GM12864 (cell line): ENCODE data around the gene DLEC1.
"Not testable (repeated sequence)": the region's sequence is repeated elsewhere in the genome, so short reads cannot be mapped to it uniquely, and the experiment has no call there.

Source experiments
- DNase-seq: peaks from one replicate; pipeline ENCODE4 v3.0.0-alpha.2; 2011; ENCODE audit warnings: low read depth
- H3K4me3 ChIP-seq: 2 replicates; pipeline ENCODE4 v1.5.1; 2011; ENCODE audit warnings: mild to moderate bottlenecking, low read depth, low read length, control low read depth
- TF ChIP-seq, protein P1 (sequence below): IDR thresholded peaks from 2 replicates; pipeline ENCODE4 v1.5.1; 2011; ENCODE audit warnings: low read depth, mild to moderate bottlenecking, moderate library complexity, low read length, control low read depth, inconsistent platforms; ENCODE audit errors: missing control alignments

Gene DLEC1

DNA sequence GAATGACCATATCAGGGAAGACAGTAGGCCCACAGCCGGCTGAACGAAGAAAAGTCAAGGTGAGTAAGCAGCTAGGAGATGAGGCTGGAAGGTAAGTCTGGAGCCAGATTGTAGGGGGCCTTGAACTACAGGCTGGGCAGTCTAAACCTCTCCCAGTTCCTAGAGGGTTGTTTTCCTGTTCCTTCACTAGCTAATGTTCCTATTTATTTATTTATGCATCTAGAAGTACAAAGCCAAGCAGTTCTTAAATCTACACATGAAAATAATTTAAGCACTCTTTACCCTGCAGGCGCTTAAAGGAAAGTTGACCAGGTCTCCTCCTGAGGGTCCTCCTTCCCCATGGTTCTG, 94.2 kb downstream of the DLEC1 start:
- TF ChIP-seq, protein P1, sequence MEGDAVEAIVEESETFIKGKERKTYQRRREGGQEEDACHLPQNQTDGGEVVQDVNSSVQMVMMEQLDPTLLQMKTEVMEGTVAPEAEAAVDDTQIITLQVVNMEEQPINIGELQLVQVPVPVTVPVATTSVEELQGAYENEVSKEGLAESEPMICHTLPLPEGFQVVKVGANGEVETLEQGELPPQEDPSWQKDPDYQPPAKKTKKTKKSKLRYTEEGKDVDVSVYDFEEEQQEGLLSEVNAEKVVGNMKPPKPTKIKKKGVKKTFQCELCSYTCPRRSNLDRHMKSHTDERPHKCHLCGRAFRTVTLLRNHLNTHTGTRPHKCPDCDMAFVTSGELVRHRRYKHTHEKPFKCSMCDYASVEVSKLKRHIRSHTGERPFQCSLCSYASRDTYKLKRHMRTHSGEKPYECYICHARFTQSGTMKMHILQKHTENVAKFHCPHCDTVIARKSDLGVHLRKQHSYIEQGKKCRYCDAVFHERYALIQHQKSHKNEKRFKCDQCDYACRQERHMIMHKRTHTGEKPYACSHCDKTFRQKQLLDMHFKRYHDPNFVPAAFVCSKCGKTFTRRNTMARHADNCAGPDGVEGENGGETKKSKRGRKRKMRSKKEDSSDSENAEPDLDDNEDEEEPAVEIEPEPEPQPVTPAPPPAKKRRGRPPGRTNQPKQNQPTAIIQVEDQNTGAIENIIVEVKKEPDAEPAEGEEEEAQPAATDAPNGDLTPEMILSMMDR, result no peak
- H3K4me3 ChIP-seq, result no peak overlapping the region

DNA sequence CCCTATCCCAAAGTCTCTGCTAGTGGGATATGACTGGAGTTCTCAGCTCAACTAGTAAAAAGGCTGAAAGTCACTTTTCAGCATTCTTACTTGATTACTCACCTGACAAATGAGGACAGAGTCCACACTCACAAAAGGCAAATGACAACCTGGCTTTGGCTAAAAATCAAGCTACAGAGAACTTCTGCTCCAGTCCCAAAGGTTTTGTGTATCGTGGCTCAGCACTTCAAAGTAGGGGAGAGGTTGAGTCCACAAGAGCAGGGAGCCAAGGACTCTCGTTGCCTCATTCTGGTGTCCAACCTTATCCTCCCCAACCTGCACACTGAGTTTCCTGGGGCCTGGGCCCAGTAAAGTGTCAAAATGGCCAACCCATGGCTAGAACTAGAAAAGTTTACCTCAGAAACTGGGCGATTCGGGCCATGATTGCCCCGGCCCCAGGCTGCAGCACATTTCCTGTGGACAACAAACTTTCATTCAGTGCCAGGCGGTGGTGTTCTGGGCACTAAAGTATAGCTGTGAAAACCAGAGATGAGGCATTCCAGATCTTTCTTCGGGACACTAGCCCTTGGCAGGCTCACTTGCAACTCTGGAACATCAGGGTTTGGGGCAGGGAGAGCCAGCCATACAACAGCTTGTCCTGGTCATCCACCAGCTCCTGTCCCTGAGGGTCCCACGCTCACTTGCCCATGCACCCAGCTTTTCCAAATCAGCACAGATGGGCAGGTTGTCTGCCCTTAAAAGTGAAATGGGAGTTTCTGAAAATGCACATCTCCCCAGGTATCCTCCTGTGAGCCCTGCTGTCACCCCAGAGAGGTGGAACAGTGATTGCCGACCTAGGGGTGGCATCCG, 94.8 kb downstream of the DLEC1 start:
- no peak for DNase-seq
- TF ChIP-seq, protein P1, result no peak
- no peak overlapping the region for H3K4me3 ChIP-seq

More for the DNA sequence above, 94.2 kb downstream of the DLEC1 start:
- DNase-seq, result no peak

DNA sequence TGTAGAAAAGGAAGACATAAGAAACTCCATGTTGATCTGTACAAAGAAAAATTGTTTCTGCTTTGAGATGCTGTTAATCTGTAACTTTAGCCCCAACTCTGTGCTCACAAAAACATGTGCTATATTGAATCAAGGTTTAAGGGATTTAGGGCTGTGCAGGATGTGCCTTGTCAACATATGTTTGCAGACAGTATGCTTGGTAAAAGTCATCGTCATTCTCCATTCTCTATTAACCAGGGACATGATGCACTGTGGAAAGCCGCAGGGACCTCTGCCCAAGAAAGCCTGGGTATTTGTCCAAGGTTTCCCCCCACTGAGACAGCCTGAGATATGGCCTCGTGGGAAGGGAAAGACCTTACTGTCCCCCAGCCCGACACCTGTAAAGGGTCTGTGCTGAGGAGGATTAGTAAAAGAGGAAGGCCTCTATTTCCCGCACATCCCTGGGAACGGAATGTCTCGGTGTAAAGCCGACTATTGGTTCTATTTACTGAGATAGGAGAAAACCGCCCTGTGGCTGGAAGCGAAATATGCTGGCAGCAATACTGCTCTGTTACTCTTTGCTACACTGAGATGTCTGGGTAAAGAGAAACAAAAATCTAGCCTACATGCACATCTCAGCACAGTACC, 95.6 kb downstream of the DLEC1 start:
- H3K4me3 ChIP-seq, DNase-seq: not testable (repeated sequence)

DNA sequence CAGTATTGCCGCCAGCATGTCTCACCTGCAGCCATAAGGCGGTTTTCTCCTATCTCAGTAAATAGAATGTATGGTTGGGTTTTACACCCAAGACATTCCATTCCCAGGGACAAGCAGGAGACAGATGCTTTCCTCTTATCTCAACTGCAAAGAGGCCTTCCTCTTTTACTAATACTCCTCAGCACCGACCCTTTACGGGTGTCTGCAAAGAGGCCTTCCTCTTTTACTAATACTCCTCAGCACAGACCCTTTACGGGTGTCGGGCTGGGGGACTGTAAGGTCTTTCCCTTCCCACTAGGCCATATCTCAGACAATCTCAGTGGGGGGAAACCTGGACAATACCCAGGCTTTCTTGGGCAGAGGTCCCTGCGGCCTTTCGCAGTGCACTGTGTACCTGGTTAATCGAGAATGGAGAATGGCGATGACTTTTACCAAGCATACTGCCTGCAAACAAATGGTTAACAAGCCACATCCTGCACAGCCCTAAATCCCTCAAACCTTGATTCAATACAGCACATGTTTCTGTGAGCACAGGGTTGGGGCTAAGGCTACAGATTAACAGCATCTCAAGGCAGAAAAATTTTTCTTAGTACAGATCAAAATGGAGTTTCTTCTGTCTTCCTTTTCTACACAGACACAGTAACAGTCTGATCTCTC, 96.7 kb downstream of the DLEC1 start:
- peak overlapping the region; percentile 71 for H3K4me3 ChIP-seq
- DNase-seq, result not testable (repeated sequence)

DNA sequence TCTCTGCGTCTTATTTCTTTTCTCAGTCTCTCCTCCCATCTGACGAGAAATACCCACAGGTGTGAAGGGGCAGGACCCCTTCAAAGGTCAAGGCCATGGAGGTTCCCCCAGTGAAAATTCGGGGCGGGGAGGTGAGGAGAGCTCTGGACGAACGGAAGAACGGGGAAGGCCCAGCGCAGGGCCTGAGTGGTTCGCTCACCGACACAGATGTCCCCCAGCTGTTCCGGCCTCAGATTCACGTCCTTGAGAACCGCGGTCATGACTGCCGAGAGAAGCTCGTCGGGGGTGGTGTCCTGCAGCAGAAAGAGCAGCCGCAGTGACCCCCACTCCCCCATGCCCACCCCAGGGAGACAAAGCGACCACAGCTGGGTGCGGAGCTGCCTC, 97.4 kb downstream of the DLEC1 start:
- DNase-seq, result no peak
- peak overlapping the region; percentile 71 for H3K4me3 ChIP-seq
- TF ChIP-seq, protein P1, result no peak

DNA sequence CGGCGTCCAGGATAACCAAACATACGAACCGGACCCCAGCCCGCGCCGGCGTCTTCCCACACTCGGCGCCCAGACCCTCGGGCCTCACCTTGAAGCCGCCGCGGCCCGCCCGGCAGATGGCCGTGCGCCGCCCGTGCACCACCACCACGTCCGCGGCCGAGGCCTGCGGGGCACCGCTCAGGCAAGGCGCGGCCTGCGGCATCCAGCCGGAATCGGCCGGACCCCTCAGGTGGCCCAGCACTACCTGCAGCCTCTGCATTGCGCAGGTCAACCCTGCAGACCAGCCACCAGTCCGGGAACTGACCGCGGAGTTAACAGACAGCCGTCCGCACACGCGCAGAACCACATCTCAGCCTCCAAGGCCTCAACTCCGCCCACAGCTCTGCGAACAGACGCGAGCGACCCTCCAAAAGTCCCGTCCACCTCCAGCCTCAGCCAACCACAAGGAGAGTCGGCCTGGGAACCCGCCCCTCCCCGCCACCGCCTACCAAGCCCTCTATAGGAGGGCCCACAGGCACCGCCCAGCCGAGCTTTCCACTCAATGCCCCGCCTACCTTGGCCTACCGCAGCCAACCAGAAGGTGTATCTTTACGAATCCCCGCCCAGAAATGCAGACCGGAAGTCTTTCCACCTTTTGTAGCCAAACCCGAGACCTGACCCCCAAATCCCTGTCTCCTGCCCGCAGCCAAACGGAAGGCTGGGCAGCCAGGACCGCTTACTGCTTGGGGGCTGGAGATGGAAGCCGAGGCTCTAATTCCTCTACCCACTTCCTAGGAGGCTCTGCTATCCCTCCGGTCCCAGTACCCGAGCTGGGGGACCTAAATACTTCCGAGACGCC, 98.0 kb downstream of the DLEC1 start, which contains the start of gene ACAA1:
Gene ACAA1, minus strand, starts transcription at position 351 of the 838 bp plus-strand sequence. Its CDS starts 92 bp downstream, at position 259.
- TF ChIP-seq, protein P1, result no peak
- H3K4me3 ChIP-seq, result peak within 1 kb of the TSS; percentile 71
- peak; percentile 97 for DNase-seq

DNA sequence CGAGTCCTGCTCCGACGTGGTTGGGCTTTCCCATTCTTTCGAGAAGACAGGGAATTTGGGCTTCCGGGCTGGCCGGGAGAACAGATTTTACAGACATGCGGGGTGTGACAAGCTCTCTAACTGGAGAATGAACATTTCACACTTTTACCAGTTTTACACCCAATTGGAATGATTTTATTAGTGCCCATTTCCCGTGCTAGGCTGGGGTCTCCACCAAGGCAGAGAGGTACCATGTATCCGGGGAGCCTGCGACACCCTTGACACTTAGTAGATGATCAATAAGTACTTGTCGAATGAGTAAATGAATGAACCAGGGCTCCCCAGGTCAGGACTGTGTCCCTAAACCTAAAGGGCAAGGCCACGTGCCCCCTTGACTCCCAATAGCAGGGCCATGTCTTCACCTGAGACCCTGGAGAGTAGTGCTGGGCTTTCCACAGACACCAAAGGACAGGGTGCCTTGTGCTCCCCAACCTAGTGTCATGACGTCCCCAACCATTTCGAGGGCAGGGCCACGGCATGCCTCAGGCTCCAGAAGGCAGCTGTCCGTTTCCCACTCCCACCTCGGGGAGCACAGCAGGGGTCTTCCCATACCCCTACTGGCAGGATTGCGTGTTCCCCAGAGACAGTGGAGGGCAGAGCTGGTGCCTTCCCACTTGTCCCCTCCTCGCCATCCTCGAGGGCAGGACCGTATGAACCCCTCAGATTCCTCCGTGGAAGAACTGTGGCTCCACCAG, 98.8 kb downstream of the DLEC1 start:
- no peak for DNase-seq
- peak overlapping the region; percentile 71 for H3K4me3 ChIP-seq
- TF ChIP-seq, protein P1, result peak; percentile 5
